ENCODE measurements around the gene HAUS2. TPM values are rescaled to one million over a fixed set of nuclear protein-coding genes. Genes with fewer than 3 reads are reported as not detected.

HAUS2 gene
- total and polyA plus RNA-seq, 10 donors = 6.7 to 33.7 (median 16.8) TPM

GRCh38 chr15:42604894-42605744, 56.5 kb downstream of the HAUS2 start:
- Histone ChIP-seq H3K4me1 (peaks cover 25 to 59% (median 44%) of the 10 kb centered on the region in 6 donors), H3K36me3 (no peaks in the 10 kb centered on the region)
- 47 to 57% (median 50%) methylated on average over 8 of the region's 8 CpGs for WGBS, 5 donors

GRCh38 chr15:42605796-42606195, 57.2 kb downstream of the HAUS2 start:
- Histone ChIP-seq H3K27me3 (replicated peaks in 1 of 7) (no peaks in the 10 kb centered on the region), H3K4me3 (no peak overlapping the region), H3K36me3 (no peaks in the 10 kb centered on the region), H3K9me3 (peaks cover 0 to 9% (median 0%) of the 10 kb centered on the region in 8 donors), H3K27ac (peak overlapping the region in 7 of 8 donors; percentile 1 to 68 (median 61)), H3K4me1 (peaks cover 25 to 66% (median 44%) of the 10 kb centered on the region in 6 donors)
- TF ChIP-seq CTCF (IDR thresholded peaks at IDR 0.05 in 8 of 11, conservative IDR thresholded peaks at IDR 0.05 in 3 of 11) (no peak), POLR2AphosphoS5 (IDR thresholded peaks at IDR 0.05) (no peak)
- WGBS, 5 donors = 22 to 45% (median 36%) methylated on average over 3 of the region's 3 CpGs
- intact Hi-C loops (cut with DNase I; ENCODE audit: low total_unique reads) = no loop called here
- DNase-seq = no peak

More at GRCh38 chr15:42604894-42605744, 56.5 kb downstream of the HAUS2 start:
- no peak overlapping the region for H3K4me3 ChIP-seq
- TF ChIP-seq POLR2A (IDR thresholded peaks at IDR 0.05) (no peak), CTCF (IDR thresholded peaks at IDR 0.05 in 8 of 11, conservative IDR thresholded peaks at IDR 0.05 in 3 of 11) (no peak), POLR2AphosphoS5 (IDR thresholded peaks at IDR 0.05) (peak in 1 of 3 donors; percentile 7)
- H3K9me3 ChIP-seq = peaks cover 0 to 9% (median 0%) of the 10 kb centered on the region in 8 donors
- no peak for DNase-seq
- H3K27me3 ChIP-seq (replicated peaks in 1 of 7) = no peaks in the 10 kb centered on the region
- H3K27ac ChIP-seq = peak overlapping the region in 7 of 8 donors; percentile 1 to 68 (median 61)
- intact Hi-C loops (cut with DNase I; ENCODE audit: low total_unique reads) = no loop called here

- intact Hi-C loops (cut with DNase I; ENCODE audit: low total_unique reads) = no loop called here
- Histone ChIP-seq H3K4me3 (peak overlapping the region in 1 of 8 donors; percentile 7), H3K9me3 (no peaks in the 10 kb centered on the region), H3K4me1 (peaks cover 25 to 67% (median 42%) of the 10 kb centered on the region in 6 donors), H3K27ac (peak overlapping the region in 7 of 8 donors; percentile 0 to 64 (median 30)), H3K36me3 (no peaks in the 10 kb centered on the region), H3K27me3 (replicated peaks in 1 of 7) (no peaks in the 10 kb centered on the region)
- WGBS, 5 donors = 13 to 34% (median 18%) methylated on average over 4 of the region's 4 CpGs
- peak; percentile 77 for DNase-seq
- peak in 1 of 3 donors; percentile 26 for TF ChIP-seq POLR2AphosphoS5 (IDR thresholded peaks at IDR 0.05)
- TF ChIP-seq CTCF (IDR thresholded peaks at IDR 0.05 in 8 of 11, conservative IDR thresholded peaks at IDR 0.05 in 3 of 11) = no peak
Observed at GRCh38 chr15:42608110-42608531, 59.5 kb downstream of the HAUS2 start.
